ENCODE data around the gene COX8A. TPM values are rescaled to one million over a fixed set of nuclear protein-coding genes. Genes with fewer than 3 reads are reported as not detected.

The COX8A gene
- total and polyA plus RNA-seq, 2 of the 8 experiments (the other 6 are each of a cell fraction or from before 2014, with no cell fraction given), result 365 to 1,720 TPM

- no peak overlapping the region for H3K4me2 ChIP-seq (ENCODE audit: insufficient read depth in 1 of 2, low read depth in 2 of 2, low read length in 2 of 2)
- H2BK12ac ChIP-seq (ENCODE audit: low read depth, low read length), result no peak overlapping the region
- no peak overlapping the region for H3K27ac ChIP-seq (ENCODE audit: low read depth, low read length)
- no peak overlapping the region for H3K4ac ChIP-seq (replicated peaks; ENCODE audit: insufficient read length, low read depth, low read length)
- H3K18ac ChIP-seq (ENCODE audit: extremely low read depth, low read length), result no peak overlapping the region
- no peak overlapping the region for H4K5ac ChIP-seq (ENCODE audit: insufficient read length, low read depth, low read length)
- no peak overlapping the region for H4K91ac ChIP-seq (replicated peaks; ENCODE audit: insufficient read length, low read length)
- no peak for DNase-seq (ENCODE audit: low read depth in 1 of 2, low spot score in 2 of 2)
- no peak overlapping the region for H2BK120ac ChIP-seq (replicated peaks; ENCODE audit: low read depth, low read length)
- H3K79me2 ChIP-seq (ENCODE audit: control insufficient read depth in 1 of 2, insufficient read depth in 2 of 2, low read length in 2 of 2), result peaks cover 4 to 52% of the 10 kb centered on the region in 2 experiments
- H3K14ac ChIP-seq (ENCODE audit: insufficient read length), result no peak overlapping the region
- H2BK5ac ChIP-seq (ENCODE audit: low read depth, low read length), result no peak overlapping the region
- no peak overlapping the region for H3K9ac ChIP-seq (replicated peaks in 1 of 4; ENCODE audit: extremely low read depth in 1 of 4, low read depth in 3 of 4, low read length in 3 of 4)
- peaks cover 8 to 11% of the 10 kb centered on the region in 2 experiments for H4K20me1 ChIP-seq (replicated peaks in 1 of 2; ENCODE audit: control insufficient read depth in 1 of 2, insufficient read depth in 2 of 2, low read length in 2 of 2)
- H3K27me3 ChIP-seq (replicated peaks in 1 of 4; ENCODE audit: control insufficient read depth in 3 of 4, extremely low read depth in 1 of 4, insufficient read depth in 3 of 4, low read length in 3 of 4), result no peaks in the 10 kb centered on the region
- ChIA-PET CTCF (ENCODE audit: partially characterized antibody) (no interaction called here), POLR2A (ENCODE audit: partially characterized antibody) (no interaction called here)
- peaks cover 12% of the 10 kb centered on the region for H3K23me2 ChIP-seq (ENCODE audit: low read depth, low read length)
- H3K56ac ChIP-seq (replicated peaks; ENCODE audit: insufficient read length, low read depth, low read length), result no peak overlapping the region
- no peak for FAIRE-seq
- H3K23ac ChIP-seq (ENCODE audit: insufficient read length), result no peak overlapping the region
- no peak overlapping the region for H2AK5ac ChIP-seq (ENCODE audit: low read depth, low read length)
- no peaks in the 10 kb centered on the region; a peak in 2 of 7 replicates for H3K4me1 ChIP-seq (replicated peaks in 1 of 4; ENCODE audit: control insufficient read depth in 3 of 4, insufficient read depth in 4 of 4, low read length in 3 of 4)
- WGBS, 2 experiments (ENCODE audit: extremely low coverage in 1 of 2, insufficient coverage in 1 of 2, insufficient read length in 1 of 2, insufficient replicate concordance in 2 of 2, low coverage in 1 of 2, low lambda C conversion rate in 2 of 2, missing lambda C conversion rate in 1 of 2), result 97% methylated on average over 6 of the region's 6 CpGs; no CpG with 5 or more reads in 1 of the 2 experiments
- H3K4me3 ChIP-seq (ENCODE audit: extremely low read depth in 1 of 4, insufficient read depth in 2 of 4, low read depth in 3 of 4, low read length in 4 of 4), result no peak overlapping the region
- H3K36me3 ChIP-seq (ENCODE audit: control insufficient read depth in 2 of 4, insufficient read depth in 4 of 4, low read length in 3 of 4), result peaks cover 0 to 3% (median 2%) of the 10 kb centered on the region in 4 experiments; a peak in 4 of 8 replicates
- peaks cover 3% of the 10 kb centered on the region; the same call in 1 of the 2 replicates for H3K79me1 ChIP-seq (ENCODE audit: low read depth, low read length)
- no peak overlapping the region for H2BK20ac ChIP-seq (ENCODE audit: low read length)
- H3K9me3 ChIP-seq (ENCODE audit: insufficient read depth in 2 of 2, low read depth in 1 of 2, low read length in 1 of 2), result no peaks in the 10 kb centered on the region
- H2AFZ ChIP-seq (ENCODE audit: low read length), result no peak overlapping the region
- H2BK15ac ChIP-seq (ENCODE audit: low read length), result no peak overlapping the region
- no peak overlapping the region for H4K8ac ChIP-seq (ENCODE audit: extremely low read depth, insufficient read depth, low read length)
- TF ChIP-seq JUND (IDR thresholded peaks at IDR 0.05; ENCODE audit: low read length) (no peak), SIN3A (conservative IDR thresholded peaks at IDR 0.05 in 1 of 2, IDR thresholded peaks at IDR 0.05 in 1 of 2; ENCODE audit: low read depth in 1 of 2, low read length in 2 of 2) (no peak), E2F6 (IDR thresholded peaks at IDR 0.05) (no peak), CHD1 (IDR thresholded peaks at IDR 0.05; ENCODE audit: low read depth, low read length) (no peak), POLR2A (IDR thresholded peaks at IDR 0.05; ENCODE audit: control extremely low read depth in 1 of 2, low read depth in 2 of 2, low read length in 2 of 2) (no peak), POU5F1 (IDR thresholded peaks at IDR 0.05; ENCODE audit: low read depth, low read length) (no peak), RFX5 (IDR thresholded peaks at IDR 0.05; ENCODE audit: borderline replicate concordance, low read depth, low read length) (no peak), ATF3 (IDR thresholded peaks at IDR 0.05; ENCODE audit: insufficient read depth, low read depth, low read length) (no peak), MAFK (IDR thresholded peaks at IDR 0.05; ENCODE audit: low read depth, low read length) (no peak), KDM5A (IDR thresholded peaks at IDR 0.05; ENCODE audit: low read length) (no peak)
- TF ChIP-seq, protein P1, sequence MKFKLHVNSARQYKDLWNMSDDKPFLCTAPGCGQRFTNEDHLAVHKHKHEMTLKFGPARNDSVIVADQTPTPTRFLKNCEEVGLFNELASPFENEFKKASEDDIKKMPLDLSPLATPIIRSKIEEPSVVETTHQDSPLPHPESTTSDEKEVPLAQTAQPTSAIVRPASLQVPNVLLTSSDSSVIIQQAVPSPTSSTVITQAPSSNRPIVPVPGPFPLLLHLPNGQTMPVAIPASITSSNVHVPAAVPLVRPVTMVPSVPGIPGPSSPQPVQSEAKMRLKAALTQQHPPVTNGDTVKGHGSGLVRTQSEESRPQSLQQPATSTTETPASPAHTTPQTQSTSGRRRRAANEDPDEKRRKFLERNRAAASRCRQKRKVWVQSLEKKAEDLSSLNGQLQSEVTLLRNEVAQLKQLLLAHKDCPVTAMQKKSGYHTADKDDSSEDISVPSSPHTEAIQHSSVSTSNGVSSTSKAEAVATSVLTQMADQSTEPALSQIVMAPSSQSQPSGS (IDR thresholded peaks at IDR 0.05; ENCODE audit: low read length), result no peak
Observed at GRCh38 chr11:63940786-63941185, 33.6 kb upstream of the COX8A start.
